GM21360 (cell line): Measurements from ENCODE around the gene COL23A1.
"Not testable (repeated sequence)": the region's sequence is repeated elsewhere in the genome, so short reads cannot be mapped to it uniquely, and the experiment has no call there.

Source experiments
- ATAC-seq: cut with Tn5 transposase; IDR thresholded peaks from one replicate; pipeline ENCODE4 v1.9.1; 2021; ENCODE audit warnings: mild to moderate bottlenecking, moderate library complexity; ENCODE audit not compliant: unreplicated experiment

Gene COL23A1

DNA sequence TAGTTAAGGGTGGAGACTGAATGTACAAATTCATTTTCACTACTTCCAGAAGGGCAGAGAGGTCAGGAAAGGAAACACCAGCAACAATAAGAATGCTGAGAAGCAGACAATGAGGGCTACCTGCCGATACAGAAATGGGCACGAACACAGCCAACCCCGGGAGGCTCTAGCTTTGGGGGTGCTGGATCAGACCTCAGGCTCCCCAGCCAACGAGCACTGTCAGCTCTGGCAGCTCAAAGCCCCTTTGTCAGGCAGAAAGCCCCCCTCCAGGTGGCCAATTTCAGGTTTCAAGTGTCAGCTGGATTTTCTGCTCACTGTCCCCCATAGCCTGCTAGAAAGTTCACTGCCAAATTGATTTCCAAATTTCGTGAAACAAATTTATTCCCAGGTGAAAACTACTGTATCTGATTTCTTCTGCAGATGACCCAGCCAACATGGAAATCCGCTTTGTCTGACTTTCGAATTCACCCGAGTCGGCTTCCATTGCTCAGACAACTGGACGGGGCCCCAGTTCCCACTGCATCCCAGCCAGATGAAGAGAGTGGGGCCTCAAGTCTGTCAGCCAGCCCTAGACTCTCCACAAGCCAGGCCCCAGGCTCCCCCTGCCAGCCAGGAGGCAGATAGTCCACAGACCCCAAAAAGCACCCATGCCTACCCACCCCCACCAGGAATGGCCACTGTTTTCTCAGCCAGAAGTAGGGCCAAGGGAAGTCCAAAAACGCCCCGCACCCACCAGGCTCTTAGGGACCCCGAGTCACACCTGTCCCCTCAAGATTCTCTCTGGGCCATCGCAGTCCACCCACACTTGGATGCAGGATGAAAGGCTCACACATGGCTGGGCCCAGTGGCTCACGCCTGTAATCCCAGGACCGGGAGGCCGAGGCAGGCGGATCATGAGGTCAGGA lies 261.1 kb downstream of the COL23A1 start:
- no peak for ATAC-seq

DNA sequence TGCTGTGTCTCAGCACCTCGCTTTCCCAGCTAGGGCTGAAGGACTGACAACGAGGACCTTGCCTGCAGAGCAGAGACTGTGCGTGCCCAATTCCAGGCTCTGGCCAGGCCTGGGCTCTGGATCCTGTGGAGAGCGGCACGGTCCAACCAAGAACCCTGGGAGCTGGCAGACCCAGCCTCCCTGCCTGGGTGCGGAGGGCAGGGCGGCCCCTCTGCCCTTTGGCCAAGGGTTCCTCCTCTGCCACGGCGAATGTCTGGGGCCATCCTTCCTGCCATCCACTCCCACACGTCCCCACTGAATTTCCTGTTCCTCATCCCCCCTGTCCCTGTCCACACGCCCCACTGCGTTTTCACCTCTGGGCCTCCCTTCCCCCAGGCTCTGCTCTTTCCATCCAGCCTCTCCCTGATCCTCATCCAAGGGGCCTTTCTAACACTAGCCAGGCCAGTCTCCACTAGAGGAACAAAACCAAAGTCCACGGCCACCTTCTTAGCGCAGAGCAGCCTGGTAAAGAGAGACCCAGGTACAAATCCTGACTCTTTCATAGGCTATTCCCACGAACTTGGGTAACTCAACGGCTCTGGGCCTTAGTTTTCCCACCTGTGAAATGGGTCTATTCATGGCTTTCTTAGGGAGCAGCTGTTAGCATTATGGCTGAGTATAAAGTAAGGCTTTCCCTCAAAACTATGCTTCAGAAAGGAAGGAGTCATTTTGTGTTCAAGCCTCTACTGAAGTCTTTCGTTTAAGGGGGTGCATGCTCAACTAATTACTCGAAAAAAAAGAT lies 262.1 kb downstream of the COL23A1 start:
- ATAC-seq: no peak

DNA sequence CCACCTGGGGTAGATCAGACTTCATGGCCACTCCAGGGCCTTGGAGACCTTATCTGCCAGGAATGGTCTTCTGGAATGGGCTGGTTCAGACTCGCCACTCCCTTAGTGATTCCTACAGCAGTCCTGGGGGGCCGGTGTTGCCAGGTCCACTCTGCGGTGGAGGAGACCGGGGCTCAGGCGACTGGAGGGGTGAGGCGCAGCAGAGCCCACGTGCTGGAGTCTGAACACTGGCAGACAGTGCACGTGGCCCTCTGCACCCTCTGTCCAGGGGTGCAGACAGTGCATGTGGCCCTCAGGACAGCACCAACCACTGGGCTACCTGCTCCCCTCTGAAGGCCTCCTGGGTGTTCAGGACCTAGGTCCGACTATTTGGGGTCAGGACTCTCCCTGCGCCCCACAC lies 262.7 kb downstream of the COL23A1 start:
- no peak for ATAC-seq

DNA sequence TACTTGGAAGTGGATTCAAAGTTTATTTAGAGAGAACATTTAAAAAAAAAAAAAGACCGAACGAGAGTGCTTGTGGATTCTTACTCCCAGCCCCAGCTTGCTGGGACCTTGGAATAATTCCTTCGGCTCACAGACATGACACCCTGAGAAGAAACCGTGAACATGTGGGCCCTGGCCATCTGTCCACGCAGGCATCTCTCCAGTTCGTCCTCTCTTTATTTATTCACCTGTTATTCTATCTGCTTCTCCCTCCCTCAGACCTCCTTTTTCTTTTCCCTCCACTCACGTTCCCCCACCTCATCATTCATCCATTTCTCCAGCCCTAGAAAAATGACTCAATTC lies 263.8 kb downstream of the COL23A1 start:
- ATAC-seq: no peak

DNA sequence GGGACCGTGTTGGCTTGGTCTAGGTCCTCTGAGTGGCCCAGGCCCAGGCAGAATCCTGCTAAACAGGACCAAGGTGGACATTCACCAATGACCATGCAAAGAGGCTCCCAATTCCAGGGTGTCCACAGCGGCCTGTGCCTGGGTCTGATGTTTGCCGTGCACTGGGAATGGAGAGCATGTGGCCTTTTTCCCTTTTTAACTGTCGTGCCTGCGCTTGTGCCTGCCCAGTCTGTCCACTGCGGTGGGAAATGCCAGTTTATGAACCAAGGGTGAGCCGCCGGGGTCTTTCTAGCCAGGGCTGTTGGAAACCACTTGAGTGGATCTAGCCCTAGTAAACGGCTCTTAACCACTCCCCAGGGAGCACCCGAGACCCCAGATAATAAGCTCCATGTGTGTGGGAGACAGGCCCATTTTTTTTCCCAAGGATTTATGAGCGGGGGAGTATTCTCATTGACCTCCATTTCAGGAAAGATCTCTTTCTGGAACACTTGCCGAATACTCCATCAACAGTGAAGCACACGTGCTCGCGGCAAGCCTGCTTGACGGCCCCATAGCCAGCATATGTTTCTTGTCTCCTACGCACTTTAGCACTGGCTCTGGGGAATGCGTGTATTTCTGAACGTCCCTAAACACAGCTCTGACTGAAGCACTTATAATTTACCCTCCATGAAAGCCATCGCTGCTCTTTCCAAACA lies 264.4 kb downstream of the COL23A1 start:
- ATAC-seq: no peak

DNA sequence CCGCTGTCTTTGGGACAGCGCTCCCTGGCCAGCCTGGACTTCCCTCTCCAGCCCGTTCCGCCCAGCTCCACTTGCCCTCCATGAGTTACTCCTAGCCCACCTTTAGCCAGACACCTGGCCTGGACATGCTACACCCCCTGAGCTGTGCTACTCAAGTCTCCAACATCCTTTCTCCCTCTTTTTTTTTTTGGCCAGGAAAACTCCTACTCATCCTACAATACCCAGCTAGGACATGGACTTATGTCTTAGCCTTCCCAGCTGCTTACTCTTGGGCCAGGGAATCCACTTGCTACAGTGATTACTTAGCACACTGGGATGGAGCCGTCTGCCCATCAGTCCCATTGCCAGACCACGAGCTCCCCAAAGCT lies 264.9 kb downstream of the COL23A1 start:
- ATAC-seq: no peak

DNA sequence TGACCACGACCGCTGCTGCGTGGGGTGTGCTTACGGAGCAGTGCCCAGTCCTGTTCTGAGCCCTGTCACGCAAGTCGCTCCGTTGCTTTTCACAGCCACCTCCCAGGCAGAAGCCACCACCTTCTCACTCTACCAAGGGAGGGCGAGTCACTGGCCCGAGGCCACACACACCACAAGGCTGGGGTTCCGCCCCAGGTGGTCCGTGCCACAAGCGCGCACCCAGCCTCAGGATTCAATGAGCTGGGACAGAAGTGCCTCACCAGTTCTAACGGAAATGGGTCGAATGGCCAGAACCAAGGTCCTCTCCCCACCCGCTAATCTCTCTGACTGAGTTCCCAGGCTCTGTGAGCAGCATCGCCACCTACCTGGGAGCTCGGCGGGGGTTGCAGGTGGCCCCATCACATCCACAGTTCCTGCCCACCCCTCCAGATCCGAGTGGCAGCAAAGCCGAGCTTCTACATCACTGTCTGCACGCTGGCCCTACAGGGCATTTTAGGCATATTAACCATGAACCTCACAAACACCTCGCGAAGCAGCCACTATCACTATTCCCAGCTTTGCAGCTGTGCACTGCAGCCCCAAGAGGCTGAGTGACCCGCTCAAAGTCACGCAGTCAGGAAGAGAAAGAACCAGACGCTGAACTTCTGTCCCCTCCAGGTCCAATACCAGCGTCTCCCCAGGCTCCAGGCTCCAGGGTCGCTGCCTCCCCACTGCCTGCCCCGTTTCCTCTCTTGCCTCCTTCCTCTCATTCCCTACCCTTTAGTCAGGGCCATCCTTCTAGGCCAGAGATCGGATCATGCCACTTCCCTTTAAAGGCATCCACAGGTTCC lies 265.5 kb downstream of the COL23A1 start:
- ATAC-seq: no peak

DNA sequence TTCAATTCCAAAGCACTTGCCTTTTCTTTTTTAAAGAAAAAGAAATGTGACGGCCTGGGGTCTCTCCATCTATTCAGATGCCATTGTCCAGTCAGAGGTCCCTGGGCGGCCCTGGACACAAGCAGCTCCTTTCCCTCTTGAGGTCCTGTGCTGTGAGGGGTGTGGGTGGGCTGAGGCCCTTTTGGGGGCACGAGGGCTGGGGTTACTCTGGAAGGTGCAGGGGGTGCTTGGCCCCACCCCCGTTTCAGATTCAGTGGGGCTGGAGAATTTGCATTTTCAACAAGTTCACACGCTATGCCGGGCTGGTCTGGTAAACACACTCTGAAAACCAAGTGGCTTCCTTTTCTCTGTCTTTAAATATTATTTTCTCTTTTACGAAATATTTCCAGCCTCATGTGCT lies 266.2 kb downstream of the COL23A1 start:
- no peak for ATAC-seq

DNA sequence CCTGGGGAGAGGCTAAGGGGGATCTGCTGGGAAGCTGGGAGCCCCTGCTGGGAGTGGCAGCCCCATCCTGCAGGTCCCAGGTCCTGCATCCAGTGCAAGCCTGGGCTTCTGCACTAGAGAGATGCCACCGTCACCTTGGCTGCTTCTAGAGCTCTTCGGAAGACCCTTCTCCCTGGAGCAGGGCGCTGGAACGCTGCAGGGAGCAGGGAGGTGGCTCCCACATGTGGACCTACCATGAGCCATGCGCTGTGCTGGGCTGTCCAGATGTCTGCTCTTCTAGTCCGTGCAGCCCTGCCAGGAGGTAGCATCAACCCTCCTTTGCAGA lies 266.7 kb downstream of the COL23A1 start:
- ATAC-seq: no peak

DNA sequence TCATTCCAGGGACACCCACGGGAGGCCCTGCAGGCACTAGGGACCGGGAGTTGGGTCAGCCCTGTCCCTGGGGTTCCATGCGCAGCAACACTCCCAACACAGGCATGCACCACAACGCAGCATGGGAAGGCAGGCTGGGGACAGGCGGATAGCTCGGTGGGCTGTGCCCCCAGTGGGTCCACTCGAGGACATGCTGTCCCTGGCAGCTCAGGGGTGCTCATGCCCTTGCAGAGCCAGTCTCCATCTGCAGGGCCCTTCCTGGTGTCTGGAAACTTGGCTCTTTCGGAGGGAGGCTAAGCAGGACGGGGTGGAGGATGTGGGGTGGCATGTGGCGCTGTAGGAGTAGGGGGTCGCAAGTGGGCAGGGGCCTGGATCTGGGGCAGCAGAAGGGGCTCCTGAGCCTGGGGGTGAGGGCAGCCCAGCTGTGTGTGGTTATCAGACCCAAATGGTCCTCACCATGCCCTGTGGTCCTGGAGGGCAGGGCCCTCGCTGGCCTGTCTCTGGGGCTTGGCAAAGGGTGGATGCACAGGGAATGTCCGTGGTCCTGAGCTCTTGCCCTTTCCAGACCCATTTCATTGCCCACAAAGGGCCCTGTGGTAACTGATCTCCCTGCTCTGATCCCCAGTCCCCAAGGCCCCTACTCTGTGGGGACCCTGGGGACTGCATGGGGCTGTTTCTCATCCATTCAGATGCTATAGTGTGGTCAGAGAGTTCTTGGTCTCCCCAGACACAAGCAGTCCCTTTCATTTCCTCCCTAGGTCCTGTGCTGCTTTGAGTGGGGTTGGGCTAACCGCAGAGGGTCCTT lies 267.3 kb downstream of the COL23A1 start:
- no peak for ATAC-seq

DNA sequence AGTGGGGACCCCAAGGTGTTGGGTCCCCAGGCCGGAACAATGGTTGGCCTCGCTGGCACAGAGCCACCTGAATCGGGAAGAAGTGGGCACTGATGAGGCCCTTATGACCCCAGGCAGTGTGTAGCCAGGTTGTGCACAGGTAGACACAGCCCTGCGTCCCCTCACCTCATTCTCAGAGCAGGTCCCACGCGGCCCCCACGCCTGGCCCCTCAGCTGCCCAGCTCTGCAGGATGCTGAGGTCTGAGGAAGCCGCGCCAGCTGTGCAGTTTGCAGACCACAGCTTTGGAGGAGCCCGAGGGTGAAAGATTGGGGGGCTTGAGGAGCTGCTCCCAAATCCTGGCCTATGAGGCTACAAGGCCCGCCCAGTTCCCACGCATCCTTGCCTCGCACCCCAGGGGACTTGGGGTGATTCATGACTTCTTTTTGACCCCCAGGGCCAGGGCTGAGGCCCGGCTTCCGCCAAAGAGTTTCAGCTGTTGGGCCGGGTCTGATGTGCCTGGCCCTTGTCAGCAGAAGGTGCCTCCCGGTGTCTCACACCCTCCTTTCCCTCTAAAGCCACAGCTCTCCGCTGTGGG lies 269.8 kb downstream of the COL23A1 start:
- ATAC-seq: no peak

DNA sequence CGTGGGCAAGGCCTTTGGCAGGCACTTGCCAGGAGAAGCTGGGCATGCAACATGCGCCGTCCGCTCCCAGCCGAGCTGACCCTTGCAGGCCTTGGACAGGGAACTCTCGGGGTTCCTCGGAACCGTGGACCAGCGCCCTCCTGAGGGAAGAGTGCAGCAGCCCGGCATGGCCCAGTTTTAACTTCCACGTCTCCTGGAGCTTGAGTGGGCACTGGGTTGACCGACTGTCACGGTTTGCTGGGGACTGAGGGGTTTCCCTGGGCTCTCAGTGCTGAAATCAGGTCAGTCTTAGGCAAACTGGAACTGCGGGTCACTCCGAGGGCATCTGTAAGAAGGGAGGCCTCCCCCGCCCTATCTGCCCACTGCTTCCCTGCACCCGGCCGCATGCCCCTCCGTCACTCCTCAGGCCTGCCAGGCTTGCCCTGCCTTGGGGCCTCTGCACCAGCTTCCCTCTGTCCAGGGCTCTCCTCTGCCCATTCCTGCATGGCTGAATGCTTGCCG lies 270.6 kb downstream of the COL23A1 start:
- ATAC-seq: no peak

DNA sequence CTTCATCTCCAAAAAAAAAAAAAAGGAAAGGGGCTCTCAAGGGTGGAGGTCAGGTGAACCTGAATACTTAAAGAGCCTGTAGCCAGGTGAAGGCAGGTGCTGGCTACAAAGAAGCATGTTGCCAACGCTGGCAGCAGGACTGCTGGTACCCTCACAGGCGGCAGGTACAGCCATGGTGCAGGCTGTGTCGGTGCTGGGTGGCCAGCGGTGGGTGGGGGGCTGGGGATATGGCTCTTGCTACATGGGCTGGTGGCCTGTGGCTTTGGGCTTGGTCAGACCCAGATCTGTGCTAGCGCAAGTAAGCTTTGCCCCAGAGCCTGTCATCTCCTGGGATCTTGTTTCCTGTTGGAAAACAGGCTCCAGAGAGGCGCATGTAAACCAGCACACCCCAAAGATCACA lies 271.3 kb downstream of the COL23A1 start:
- ATAC-seq: no peak

DNA sequence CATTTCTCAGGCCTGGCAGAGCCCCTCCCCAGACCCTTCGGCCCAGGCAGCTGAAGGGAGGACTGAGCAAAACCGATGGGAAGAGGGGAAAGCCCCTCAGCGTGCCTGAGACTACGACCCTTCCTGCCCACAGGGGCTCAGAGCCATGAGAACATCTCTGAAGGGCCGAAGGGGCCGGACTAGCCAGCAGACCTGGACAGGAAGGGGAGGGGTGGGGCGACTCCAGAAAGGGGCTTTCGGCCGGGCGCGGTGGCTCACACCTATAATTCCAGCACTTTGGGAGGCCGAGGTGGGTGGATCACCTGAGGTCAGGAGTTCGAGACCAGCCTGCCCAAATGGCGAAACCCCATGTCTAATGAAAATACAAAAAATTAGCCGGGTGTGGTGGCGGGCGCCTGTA lies 271.8 kb downstream of the COL23A1 start:
- no peak for ATAC-seq

DNA sequence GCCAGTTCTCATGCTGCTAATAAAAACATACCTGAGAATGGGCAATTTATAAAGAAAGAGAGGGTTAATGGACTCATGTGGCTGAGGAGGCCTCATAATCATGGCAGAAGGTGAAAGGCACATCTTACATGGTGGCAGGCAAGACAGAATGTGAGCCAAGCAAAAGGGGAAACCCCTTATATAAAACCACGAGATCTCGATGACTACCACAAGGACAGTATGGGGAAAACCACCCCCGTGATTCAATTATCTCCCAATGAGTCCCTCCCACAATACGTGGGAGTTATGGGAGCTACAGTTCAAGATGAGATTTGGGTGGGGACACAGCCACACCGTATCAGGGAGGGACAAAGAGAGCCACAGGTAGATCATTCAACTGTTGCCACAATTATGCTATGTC lies 272.5 kb downstream of the COL23A1 start:
- not testable (repeated sequence) for ATAC-seq

DNA sequence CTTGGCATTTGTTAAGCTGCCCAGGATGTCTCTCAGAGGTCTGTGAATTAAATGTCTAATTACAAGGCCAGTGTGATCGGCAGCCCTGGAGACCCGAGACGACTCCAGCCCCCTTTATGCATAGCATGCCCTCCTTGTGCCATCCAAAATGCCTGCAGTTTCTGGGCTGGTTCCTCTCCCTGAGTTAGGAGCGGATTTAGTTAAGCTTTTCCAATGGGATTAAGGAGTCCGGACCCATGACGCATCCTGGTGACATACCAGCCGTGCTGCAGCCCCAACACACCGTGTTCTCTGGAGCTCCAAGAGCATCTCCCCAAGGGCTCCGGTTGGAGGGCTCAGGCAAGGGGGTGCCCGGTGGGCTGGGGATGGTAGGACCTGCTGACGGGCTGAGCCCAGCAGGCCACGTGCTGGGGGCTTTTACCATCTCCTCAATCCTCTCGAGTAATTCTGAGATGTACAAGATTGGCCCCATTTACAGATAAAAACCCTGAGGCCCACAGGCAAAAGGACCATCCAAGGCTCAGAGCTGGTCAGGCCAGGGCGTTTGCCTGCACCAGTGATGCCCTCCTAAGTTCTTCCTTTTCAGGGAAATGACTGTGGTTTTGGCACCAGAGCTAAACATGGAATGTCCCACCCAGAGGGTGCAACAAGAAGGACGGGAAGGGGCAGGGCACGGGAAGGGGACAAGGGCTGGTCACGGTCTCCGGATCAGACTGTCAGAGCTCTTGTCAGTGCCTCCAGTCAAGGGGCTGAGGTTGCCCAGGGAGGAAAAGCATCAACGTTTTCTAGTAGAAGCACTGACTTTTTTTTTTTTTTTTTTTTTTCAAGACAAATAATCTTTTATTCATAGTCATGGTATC lies 275.0 kb downstream of the COL23A1 start:
- no peak for ATAC-seq

DNA sequence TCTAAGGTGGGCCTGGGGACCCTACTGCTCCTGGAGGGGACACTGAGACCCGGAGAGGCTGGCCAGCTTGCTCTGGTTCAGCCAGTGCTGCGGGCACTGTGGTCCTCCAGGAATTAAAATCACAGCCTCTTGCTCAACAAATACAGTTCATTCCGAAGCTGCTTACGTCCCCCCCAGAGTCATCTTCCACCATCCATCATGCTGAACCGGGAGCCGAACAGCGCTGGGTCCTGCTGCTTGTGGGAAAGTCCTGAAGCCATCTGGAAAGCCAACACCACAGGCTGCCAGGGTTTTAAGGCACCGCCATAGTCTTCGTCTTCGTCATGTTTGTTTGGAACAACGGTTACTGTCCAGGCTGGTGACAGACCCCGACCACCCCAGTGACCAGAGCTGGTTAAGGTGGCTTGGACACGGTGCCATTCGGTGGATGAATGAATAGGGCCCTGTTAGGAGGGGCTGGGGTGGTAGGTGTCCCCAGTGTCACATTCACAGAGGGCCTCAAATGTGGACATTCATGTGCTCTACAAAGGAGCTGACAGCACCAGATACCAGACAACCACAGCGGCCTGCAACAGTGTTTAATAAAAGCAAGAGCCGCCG lies 276.0 kb downstream of the COL23A1 start:
- no peak for ATAC-seq

DNA sequence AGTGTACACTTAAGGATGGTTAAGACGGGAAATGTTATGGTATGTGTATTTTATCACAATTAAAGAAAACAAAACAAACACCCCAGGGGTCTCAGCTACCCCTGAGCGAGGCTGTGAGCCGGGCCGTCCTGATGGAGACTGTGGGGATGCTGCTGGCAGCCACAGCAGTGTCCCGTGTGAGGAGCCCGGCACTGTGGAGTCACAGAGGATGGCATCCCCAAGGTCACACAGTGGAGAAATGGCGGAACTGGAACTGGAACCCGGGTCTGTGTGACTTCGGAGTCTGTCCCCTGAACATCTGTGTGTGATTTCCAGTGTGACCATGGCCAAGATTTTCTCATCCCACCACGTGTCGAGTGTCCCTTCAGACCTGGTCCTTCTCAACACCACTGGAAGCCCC lies 276.9 kb downstream of the COL23A1 start:
- no peak for ATAC-seq
